HG03575 (cell line): Measurements from ENCODE around the gene SLC15A1.
A peak's percentile ranks its signal among the peaks of the same experiment; 100 is the strongest.

Experiments
- ATAC-seq: cut with Tn5 transposase; IDR thresholded peaks from one replicate; pipeline ENCODE4 v1.9.1; 2021; ENCODE audit not compliant: unreplicated experiment, insufficient number of reproducible peaks, low FRiP score; ENCODE audit errors: extremely low read depth

Gene SLC15A1

DNA sequence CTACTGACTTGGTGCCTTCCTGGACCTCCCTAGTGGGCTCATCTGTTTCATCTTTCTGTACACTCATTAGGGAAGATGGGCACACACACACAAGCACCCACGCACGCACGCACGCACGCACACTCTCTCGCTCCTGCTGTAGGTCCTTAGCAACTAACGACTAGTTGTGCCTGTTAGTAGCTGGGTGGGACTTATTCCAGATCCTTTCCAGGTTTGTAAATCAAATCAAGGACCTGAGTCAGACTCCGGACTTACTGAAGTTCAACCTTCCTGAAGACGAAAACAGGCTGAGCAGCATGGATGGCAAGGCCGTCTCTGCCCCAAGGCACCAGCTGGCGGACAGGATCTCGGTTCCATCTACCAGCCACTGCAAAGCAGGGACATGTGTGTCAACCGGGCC, 76.2 kb downstream of the SLC15A1 start:
- no peak for ATAC-seq

DNA sequence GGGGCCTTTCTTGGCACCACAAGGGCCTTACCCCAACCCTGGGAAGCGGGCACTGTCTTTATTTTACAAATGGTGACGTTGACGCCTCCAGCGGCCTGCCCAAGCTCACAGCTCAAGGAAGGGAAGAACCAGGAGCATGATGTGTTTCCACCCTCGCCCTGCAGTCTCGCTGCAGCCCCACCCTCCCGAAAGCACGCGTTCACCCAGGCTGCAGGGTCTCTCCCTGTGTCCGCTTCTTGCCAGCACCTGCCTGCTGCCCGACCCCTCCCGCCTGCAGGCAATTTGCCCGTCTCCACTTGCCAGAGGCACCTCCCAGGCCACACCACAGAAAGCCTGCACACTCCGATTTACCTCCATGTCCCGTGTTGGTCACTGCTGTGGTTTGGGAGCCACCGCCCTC, 76.6 kb downstream of the SLC15A1 start:
- ATAC-seq = no peak

DNA sequence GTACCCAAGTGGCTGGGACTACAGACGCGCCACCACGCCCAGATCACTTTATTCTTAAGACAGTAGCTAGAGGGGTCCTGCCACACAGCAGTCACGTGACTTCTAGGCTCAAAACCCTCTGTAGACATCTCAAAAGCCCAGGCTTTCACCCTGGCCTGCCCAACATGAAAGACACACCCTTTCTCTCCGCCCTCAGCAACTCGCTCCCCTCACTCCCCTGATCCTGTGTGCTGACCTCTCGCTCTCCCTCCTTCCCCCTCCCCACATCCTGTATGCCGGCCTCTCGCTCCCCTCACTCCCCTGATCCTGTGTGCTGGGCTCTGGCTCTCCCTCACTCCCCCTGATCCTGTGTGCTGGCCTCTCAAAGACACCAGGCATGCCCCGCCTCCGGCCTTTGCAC, 77.4 kb downstream of the SLC15A1 start:
- ATAC-seq = no peak

DNA sequence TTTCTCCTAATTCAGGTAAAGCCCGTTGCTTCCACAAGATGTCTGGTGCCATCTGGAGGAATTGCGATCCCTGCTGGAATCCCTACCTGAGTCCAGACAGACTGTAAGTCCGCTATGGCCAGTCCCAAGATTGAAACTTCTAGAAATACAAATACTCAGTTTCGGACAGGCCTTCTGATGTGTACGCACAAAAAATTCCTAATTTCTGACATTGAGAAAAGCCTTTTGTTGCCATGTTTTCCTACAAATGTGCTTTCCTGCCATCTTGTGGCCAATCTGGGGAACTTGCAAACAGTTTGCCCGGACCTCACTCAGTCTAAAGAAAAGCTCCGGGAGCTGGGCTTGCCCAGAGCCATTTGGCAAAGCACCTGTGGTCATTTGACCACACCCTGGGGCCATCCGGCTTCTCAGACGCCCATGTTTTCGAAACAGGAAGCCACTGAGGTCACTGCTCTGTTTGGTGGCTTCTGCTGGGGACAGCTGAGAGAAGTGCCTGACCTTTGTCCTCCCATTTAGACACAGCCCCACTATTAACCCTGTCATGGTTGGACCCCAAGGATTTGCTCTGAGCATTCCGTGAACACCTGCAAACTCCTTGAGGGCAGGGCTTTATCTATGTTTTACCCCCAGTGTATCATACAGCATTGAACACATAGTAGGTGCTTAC, 79.4 kb downstream of the SLC15A1 start:
- no peak for ATAC-seq

DNA sequence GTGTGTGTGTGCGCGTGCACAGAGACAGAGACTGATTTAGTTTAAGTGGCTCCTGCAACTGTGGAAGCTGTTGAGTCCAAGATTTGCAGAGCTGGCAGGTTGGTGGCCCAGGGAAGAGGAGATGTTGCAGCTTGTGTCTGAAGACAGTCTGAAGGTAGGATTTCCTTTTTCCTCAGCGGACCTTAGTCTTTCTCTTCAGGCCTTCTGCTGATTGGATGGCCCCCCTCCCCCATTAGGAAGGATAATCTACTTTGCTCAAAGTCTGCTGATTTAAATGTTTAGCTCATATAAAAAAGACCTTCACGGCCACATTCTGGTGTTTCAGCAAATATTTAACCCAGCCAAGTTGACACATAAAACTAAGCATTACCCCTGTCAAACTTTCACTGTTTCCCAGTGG, 84.3 kb downstream of the SLC15A1 start:
- ATAC-seq = no peak

DNA sequence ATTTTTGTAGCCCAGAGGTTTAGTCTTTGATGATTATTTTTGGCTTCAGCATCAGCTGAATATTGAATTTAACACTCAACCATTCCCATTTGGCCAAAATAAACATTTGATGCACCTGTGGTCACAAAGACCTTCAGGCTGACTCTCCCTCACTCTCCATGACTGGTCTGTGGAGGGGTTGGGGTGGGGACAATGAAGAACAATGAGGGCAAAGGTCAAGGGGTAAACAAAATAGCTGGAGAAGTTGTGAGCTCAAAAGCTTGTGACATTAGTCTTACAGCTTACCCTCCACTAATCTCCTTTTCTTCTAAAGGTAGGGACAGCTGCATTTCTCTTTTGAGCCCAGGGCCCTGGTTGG, 86.9 kb downstream of the SLC15A1 start:
- no peak for ATAC-seq

DNA sequence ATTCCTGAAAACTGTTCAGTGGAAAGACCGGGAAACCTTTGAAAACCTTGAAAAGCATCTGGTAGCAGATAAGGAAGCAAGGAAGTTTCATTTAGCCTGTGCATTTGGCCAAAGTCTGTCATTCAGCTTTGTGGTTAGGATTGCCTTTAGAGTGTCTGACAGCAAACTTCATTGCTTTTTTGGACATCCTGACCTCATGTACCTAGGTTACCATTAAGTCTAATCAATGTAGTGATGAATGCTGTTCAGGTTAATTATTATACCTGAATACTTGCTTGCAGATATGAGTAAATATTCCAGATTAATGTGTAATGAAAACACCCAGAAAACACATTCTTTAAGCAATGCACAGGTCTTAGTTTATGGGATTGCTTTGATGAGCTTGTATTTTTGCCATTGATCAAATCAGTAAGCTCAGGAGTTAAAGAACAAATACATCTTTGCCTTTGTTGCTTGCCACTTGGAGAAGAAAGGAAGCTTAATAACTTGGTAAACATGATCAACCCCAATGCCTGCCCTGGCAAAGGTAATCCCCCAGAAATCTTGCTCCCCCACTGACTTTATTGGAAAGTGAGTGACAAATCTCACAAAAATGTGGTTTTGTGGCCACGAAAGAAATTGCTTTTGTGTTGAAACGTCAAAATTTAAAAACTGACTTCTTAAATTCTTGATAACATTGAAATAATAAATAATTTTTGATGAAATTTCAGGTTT, 87.4 kb downstream of the SLC15A1 start:
- no peak for ATAC-seq

DNA sequence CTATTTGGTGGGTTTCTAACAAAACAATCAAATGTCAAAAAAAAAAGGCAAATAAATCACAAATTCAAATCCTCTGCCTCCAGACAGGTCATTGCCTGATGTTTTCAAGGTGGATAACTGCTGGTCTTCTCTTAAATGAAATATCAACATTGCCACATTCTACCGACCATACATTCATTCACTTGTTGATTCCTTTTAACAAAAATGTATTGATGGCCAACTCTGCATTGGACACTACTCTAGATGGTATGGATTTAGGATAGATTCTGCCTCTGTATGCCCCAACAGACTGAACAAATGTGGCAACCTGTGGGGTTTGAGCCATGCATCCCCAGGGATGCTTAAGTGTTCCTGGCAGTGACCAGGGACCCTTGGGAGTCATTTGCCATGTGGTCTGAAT, 88.0 kb downstream of the SLC15A1 start:
- no peak for ATAC-seq

DNA sequence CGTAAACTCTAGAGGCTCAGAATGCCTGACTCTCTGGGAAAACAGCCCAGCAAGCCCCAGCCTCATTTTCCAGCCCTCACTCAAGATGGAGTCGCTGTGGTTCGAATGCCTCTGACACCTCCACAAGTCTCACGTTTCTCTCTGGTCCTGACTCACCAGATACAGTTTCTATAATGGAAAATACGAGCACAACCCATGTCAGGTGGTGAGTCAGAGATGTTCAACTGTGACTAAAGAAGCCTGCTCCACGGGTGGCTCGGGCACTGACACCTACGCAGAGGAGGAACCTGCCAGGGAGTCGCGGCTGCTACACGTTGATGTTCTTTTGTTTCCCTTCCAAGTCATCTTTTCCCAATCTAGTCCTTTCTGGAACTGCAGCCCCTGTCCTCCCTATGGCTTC, 88.4 kb downstream of the SLC15A1 start:
- no peak for ATAC-seq

DNA sequence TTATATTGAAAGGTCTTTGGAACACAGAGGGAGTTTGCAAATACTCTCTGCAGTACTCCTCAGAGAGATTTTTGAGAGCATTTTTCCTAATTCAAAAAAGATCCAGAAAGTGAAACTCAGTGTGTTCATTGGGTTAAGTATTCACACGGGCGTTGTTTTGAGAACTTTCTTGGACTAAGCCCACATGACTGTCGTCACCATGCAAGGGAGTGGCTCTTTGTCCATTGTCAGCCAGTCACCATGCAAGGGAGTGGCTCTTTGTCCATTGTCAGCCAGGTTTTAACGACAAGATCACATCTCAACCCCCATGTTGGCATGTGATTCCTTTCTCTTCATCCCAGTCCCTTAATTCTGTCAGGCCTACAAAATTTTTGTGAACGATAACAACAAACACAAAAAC, 94.3 kb downstream of the SLC15A1 start:
- ATAC-seq = no peak

DNA sequence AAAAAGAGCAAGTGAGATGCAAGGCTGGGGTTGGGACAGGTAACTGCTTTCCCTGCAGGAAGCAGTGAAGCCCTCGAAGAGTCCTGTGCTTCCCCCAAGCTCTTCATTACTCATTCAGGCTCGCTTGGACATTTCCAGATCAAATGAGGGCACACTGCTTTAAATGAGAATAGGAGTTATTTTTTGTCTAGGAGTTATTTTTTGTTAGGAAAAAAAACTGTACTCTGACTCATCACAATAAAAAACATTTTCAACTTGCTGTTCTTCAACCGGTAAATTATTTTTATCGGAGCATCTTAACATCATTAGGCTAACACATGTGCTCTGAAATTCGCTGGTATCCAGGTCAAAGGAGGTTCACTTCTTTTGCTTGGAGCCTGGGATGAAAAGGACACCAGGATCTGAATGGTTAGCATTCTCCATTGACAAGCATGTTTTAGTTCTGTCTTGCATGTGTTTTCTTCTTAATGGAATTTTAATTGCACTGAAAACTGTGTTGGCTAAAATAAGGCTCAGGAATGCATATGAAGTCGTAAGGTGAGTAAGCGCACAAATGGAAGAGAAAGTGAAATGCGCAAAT, 94.9 kb downstream of the SLC15A1 start:
- ATAC-seq = no peak

DNA sequence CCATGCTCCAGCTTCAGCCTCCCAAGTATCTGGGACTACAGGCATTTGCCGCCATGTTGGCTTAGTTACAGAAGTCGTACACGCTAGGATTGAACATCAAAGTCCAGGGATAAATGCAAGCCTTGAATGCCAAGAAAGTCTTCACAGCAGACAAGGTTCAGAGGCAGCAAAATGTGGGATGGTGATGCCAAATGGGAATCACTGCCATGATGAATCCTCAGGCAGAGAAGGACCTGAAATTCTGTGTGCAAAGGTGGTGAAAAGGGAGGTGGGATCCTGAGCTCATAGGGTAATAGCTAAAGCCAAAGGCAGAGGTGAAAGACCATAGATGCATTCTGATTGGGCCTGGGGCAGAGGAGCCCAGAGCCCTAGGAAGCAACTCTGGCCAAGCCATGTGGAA, 96.2 kb downstream of the SLC15A1 start:
- ATAC-seq = no peak

DNA sequence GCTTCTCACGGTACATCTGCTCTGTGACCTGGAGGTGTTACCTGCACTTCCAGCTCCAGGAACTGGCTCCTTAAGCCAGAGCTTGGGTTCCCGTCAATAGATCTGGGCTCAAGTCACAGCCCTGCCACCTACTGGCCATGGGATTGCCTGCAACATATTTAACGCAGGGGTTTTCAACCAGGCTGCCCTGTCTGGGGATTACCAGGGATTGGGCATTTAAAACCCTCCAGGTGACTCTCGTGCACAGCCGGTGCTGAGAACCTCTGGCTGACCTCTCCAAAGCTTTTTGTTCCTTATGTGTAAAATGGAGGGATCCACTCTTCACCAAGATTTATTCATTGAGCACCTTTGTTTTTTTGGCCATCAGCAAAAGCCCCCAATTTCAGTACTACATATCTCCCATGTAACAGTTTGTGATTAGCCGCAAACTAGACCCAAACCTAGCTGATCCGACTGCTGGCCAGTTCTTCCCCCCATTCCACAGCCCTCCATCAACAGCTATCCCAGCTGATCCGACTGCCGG, 98.9 kb downstream of the SLC15A1 start:
- ATAC-seq = peak; percentile 69

DNA sequence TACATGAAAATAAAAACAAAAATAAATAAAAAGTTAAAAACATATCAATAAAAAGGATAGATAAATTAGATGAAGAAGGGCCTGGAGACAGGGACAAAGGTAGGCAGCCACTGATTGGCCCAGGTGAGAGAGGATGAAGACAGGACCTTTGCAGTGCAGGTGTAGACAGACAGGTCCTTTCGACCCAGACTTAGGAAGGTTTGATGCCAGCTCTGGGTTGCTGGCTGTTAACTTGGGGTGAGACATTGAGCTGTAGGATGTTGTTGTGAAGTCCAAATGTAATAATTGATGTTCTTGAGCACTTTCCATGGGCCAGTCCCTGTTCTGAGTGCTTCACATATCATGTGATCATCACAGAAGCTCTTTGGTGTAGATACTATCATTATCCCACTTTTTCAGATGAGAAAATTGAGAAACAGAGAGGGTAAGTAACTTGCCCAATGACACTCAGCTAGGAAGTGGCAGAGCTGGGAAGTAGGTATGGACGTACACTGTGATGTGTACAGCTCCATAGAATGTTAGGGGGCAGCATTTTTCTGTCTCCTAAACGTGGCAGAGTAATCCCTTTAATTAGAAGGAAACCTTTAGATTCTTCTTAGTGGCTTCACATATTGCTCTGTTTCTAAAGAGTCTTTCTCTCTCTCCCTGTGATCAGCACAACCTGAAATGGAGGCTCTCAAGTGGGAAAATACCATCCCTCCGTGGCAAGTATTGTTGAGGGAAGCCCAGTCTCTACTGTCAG, 99.6 kb downstream of the SLC15A1 start:
- no peak for ATAC-seq

DNA sequence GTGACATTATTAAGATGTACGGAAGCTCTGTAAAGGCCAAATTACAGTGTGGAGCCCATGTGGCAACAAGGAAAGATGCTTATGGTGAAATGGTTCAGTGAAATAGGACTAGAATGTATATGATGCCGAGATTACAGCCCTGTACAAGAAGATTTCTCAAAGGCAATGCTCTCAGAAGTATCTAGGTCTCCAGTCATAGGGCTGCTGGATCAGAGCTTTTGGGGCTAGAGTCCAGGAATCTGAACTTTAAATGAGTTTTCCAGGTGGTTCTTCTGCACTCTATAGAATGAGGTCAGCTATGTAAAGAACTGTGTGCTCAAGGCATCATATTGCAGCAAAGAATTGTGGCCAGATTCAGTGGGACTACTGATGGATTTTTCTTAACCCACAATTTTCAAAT, 100.2 kb downstream of the SLC15A1 start:
- ATAC-seq = no peak

DNA sequence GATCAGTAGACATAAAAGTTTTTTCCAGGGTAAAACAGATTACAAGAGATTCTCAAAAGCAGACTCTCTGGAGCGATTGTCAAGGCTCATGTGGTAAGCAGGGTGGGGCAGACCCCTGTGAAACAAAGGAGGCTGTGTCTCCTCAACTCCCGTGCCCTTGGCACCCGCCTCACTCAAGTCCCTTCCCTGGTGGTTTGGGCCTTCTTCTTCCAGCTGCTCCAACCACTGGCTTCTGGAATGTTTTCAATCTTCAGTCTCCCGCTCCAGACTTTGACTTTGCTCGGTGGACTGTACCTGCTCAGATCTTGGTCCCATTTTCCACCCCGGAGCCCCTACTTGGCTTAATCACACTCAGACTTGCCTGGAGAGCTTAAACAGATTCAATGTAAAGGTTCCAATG, 100.7 kb downstream of the SLC15A1 start:
- no peak for ATAC-seq

DNA sequence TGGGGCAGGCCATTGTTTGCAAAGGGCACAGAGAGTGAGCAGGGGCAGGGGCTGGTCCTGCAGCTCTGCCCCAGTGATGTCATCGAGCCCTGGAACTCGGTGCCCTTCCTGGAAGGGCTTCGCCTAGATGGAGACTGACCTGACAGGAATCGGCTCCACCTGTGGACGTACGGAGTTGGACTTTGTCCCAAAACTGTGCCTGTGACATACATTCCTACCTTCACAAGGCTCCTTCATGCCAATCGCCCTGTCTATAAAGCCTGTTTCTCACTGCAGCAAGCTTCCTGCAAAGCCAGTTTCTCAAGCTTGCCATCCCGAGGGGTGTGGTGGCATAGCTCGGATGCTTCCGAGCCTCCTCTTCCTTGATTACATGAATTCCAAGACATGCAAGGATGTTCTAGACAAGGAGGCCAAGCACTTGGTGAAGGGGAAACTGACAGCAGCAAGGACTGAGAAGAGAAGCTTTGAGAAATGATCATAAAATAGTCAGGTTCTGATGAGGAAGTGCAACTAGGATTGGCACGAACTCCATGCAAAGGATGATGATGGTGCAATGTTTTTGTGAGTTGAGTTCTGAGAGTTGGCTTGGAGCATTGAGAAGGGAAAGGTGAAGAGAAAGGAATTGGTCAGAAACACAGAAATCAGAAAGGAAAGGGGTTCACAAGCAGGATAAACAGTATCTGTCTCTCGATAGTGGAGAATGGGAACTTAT, 101.9 kb downstream of the SLC15A1 start:
- no peak for ATAC-seq

DNA sequence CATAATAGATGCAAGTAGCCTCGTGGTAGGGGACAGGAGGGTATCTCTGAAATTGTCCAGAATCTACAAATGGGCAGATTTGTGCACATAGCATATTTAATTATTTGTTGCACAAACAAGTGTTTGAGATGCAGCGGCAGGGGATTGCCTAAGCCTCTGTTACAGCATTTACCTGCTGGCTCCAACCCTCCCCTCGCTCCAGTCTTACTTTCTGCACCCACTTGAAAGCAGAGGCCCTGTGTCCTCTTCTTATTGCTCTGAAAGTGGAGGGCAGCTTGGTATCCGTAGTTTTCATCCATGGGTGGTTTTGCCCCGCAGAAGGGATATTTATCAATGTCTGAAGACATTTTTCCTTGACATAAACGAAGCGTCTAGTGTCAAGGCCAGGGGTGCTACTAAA, 102.6 kb downstream of the SLC15A1 start:
- ATAC-seq = no peak

DNA sequence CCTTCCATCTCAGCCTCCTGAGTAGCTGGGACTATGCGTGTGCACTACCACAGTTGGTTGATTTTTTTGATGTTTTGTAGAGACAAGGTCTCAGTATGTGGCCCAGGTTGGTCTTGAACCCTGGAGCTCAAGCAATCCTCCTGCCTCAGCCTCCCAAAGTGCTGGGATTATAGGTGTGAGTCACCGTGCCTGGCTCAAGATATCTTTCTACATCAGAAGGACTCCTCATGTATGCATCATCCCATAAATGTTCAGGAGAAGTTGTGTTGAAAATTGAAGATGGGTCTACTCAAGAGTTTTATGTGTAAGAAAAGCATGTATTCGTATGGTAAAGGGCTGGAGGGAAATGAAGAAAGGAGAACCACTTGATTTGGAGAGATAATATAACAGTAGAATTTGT, 103.8 kb downstream of the SLC15A1 start:
- no peak for ATAC-seq
